ENCODE data around the gene CDH11. TPM values are rescaled to one million over a fixed set of nuclear protein-coding genes. Genes with fewer than 3 reads are reported as not detected.

The CDH11 gene
- total RNA-seq, 1 experiment from 2014 or later = 57.7 TPM

DNA sequence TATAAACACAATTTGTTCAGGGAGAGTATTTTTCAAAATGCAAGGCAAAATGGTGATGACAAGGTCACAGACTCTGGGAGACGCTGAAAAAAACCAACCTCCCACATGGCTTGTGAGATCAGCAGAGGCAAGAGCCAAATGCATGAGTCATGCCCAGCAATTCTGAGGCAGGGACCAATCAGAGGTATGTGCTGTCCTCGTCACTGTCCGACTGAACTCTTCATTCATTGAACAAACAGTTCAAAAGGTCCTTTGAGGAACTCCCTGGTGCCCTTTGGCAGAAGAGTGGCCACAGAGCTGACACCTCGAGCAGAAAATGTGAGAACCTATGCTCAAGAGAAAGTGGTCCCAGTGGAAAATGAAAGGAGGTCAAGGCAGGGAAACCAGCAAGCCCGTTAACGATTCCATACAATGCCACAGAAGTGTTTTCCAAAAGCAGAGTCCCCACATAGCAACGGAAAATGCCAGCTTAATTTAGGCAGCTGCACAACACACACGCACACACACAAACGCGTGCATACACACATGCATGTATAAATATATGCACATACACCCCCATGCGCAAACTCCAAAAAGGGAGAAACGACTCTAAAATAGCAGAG, 50.9 kb downstream of the CDH11 start:
- peak; percentile 98 for DNase-seq (ENCODE audit: low read depth)

- DNase-seq (ENCODE audit: low read depth) = peak; percentile 70
These were observed 52.1 kb downstream of the CDH11 start for GRCh38 chr16:65069766-65070165.

DNA sequence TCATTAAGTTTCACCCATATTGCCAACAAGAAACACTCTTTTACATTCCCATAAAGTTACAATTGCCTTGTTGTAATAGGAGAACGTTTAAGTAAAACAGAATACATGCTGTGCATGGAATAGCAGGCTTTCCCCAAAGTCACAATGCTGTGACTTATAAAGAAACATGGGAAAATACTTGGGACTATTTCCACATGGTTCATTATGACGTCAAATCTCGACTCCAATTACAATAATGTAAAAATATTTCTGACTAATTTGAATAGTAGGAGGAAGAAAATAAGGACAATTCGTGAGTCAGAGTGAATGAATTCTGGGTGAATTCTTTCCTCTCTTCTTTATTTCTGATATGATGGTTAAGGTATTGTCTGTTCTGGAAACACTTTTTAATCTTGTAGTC, 52.8 kb downstream of the CDH11 start:
- DNase-seq (ENCODE audit: low read depth) = peak; percentile 86

- DNase-seq (ENCODE audit: low read depth) = peak; percentile 63
These were observed 53.6 kb downstream of the CDH11 start for GRCh38 chr16:65068151-65068740.

DNA sequence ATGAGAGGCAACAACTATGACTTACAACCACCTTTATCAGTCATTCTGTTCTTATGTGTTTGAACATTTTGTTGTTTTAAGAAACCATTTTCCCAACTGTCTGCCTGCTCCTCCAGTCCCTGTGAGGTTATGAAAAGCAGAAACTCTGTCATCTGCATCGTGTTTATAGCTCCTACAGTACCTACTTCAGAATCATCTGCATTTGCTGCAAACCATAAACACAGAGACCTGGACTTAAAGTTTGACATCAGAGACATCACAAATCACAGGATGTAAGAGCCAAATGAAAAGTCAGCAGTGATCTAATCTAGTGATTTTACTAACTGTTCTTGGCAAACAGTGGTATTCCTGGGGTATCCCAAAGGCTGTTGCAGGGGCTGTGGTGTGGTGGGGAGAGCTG, 55.2 kb downstream of the CDH11 start:
- no peak for DNase-seq (ENCODE audit: low read depth)

GRCh38 chr16:65065031-65065430, 56.8 kb downstream of the CDH11 start:
- no peak for DNase-seq (ENCODE audit: low read depth)

DNA sequence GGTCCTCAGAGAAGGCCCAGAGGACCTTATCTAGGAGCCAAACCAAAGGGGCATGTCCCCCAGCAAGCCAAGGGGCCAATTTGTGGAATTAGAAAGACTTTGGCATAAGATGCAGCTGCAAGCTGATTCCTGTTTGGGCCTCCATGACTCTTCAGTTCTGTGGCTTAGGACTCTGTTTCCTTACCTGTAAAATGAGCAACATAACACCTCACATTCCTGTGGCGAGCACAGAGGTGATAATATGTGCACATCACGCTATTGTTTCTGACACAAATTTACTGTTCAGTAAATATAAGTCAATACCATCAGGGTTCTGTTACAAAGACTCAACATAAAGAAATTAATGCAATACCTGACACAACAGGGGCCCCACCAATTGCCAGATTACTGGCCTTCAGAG, 57.7 kb downstream of the CDH11 start:
- no peak for DNase-seq (ENCODE audit: low read depth)

DNA sequence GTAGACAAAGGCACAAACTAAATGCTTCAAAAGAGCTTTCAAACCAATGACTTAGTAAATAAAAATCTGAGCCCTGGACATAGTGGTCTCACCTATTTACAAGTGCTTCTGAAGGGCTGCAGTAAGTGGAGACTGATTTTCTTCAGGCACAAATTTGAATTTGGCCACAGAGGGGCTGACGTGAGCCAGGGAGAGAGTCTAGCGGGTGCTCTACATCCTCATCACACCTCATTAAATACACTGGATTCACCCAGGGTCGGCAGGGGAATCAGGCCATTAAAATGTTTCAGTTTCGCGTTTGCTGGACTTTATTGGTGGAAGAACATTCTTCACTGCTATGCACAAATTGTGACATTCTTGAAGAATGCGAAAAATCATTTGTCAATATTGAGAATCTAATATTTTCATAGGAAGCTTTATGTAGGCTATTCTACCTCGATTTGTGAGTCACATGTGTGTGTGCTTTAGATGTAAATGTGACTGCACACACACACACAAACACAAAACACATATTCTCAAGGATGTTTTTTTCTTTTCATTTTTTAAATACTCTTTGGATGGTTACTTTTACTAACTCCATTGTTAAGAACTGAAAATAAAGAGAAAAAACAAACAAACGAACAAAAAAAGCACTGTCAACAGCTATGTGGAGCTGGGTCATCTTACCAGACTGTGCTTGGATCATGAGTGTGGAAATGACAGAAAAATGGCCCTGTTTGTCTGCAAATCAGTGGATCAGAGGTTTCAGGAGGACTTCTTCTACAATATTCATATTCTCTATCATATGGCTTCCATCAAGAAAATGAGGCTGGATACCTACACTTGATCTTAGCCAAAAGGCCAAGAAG, 58.9 kb downstream of the CDH11 start:
- DNase-seq (ENCODE audit: low read depth) = no peak

GRCh38 chr16:65061935-65062518, 59.8 kb downstream of the CDH11 start:
- DNase-seq (ENCODE audit: low read depth) = peak; percentile 60

GRCh38 chr16:65061263-65061662, 60.6 kb downstream of the CDH11 start:
- no peak for DNase-seq (ENCODE audit: low read depth)

DNA sequence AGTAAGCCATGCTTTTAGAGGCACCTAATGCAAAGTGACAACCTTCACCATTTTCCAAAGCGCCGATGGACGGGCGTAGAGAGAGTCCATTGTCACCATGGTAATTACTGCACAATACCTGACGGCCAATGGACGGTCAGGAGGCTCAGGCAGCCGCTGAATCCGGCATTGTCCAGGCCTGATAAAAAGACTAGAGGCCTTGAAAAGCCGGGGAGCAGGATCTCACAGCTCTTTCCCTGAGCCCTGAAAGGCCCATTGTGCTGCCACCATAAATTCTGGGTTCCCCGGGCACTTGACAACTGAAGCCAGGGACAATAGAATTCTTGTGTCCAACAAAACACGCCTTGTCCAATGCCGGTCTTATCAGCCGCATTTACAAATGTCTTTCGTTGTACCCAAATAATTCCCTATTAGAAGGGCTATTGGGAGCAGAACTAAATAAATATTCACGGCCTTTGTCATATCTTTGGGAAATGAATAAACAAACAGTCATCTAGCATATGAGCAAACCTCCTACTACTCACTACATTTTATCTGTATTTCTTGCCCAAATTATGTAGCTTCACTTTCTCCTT, 62.4 kb downstream of the CDH11 start:
- no peak for DNase-seq (ENCODE audit: low read depth)

DNA sequence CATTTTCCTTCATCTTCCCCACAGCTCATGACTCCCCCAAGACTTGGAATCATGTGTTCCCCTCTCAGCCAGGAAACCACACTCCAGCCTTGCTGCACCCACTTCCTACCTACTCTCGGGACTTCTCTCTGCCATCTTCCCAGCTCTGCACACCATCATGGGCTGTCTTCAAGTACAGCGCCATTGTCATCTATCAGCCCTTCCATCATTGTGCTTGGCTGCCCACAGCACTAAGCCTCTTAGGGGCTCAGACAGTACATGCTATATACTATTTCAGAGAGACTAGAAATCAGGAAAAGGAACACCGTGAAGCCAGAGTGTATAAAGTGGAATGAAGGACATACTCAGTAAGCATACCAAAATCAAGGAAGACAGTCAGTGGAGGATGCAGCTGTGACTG, 64.7 kb downstream of the CDH11 start:
- DNase-seq (ENCODE audit: low read depth) = no peak

GRCh38 chr16:65054457-65054856, 67.4 kb downstream of the CDH11 start:
- peak; percentile 43 for DNase-seq (ENCODE audit: low read depth)

- no peak for DNase-seq (ENCODE audit: low read depth)
These were observed 72.2 kb downstream of the CDH11 start for GRCh38 chr16:65049679-65050078.

DNA sequence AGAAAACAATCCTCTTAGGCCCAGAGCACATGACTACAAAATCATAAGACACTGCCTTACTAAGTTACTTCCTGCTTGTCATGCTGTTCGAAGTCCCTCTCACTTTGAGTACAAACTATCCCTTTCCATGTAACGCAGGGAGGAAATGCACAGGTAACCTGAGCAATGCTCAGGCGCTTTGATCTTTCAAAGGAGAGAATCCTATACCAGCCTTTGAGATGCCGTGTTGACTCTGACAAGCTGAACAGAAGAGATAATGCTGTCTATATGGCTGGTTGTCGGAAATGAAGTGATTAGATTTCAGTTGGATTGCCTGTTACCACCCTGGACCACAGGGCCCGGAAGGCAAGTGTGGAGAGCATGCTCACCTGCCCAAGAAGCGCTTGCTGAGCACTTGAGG, 75.9 kb downstream of the CDH11 start:
- DNase-seq (ENCODE audit: low read depth) = no peak

DNA sequence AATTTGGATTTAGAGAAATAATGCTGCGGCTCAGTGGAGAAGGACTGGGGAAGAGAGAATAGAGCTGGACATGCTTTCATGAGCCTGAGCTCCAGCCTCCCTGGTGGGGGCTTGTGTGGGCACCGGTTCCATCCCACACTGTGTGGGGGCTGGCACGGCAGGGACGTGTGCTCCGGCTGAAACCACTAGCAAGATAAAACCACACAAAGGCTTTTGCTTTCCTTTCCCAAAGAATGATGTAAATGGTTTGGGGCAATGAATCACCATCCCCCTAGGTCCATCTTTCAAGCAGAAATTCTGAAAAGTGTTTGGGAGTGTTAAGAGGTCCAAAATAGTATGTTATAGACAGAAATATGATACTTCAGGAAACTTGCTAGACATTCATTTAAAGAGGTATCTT, 77.0 kb downstream of the CDH11 start:
- DNase-seq (ENCODE audit: low read depth) = peak; percentile 66

DNA sequence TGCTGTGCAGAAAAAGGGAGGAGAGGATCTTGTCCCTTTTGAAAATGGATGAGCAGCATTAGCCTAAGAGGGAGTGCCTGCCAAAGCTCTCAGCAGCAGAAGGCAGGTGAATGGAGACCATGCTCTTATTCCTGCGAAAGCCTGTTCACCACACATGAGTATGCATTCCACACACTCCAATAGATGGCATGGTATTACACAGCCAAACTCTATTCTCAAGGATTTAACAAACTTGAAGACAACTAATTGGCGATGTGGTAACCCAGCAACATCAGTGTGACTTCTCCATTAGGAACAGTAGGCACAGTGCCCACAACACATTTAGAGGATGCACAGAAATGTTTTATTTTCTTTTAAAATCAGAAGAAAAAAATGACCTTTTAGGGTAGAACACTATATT, 77.8 kb downstream of the CDH11 start:
- DNase-seq (ENCODE audit: low read depth) = no peak

DNA sequence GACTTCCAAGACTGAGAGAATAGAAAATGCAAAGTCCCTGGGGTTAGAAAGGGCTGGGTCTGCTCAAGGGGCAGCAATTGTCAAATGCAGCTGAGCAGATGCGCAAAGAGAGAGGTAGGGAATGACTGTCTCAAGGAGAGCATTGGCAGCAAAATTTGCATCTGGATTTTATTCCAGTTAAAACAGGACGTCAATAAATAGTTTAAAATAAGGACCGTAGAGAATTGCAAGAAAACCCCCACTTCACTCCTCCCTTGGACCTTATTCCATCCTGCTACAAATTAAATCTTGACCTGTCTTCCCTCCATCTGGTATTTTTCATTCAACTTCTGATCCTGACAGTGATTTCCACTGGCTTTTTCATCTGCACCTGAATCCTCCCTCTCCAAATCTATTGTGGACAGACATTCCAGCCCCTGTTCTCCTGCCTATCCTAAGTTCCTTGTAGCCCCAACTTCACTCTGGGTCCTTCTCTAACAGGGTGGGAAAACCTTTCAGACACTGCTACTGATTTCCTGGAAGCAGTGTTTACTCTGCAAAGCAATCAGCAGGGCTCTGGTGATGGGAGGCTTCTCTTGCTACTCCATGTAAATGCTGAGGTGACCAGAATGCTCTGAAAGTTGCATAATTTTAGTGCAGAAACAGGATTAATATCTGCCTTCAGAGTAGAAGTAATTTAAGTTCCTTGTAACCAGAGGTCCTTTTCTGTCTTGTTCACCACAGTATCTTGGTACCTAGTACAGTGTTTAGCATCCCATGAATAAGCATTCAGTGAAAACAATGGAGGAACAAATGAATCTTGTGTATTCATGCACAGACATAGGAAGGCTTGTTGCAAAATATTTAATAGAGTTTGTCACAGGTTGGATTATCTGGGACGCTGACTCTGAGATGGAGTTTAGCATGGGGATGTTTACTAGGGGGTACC, 79.2 kb downstream of the CDH11 start:
- no peak for DNase-seq (ENCODE audit: low read depth)

- no peak for DNase-seq (ENCODE audit: low read depth)
These were observed 80.2 kb downstream of the CDH11 start for GRCh38 chr16:65041667-65042066.

DNA sequence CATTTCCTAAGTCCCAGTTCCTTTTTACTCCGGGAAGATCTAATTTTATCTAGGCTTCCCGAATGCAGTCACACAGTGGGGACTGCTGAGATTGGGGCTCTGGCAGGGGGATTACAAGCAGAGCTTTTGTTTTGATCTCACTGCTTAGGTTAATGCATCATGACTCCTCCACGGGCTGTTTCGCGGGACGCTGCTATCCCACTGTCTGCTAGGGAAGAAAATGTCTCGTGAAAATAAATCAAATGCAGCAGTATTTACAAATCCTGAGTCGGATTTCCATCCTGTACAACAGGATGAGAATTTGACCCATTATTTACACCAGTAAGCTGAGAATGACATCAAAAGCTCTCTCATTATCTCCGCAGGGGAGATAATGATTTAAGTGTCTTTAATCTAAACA, 83.8 kb downstream of the CDH11 start:
- DNase-seq (ENCODE audit: low read depth) = no peak

- DNase-seq (ENCODE audit: low read depth) = no peak
These were observed 84.3 kb downstream of the CDH11 start for GRCh38 chr16:65037556-65037955.

Data from LHCN-M2 (cell line).